K562 (cell line): Measurements from ENCODE around the gene EFNA5. TPM values are rescaled to one million over a fixed set of nuclear protein-coding genes. Genes with fewer than 3 reads are reported as not detected.

ENCODE experiments used
- ATAC-seq: fragments of 200-7000 bp; cut with Tn5 transposase; 3 replicates; pipeline ENCODE4 v1.9.1; 2020; ENCODE audit warnings: moderate library complexity
- BruUV-seq: library from RNA; stranded (reverse); fragments of 400-500 nt; replicated peaks from 2 replicates; lab custom pipeline; 2021; lab: Mats Ljungman, UMichigan
- CTCF ChIA-PET: fragments of 300-600 bp; formaldehyde crosslinking; extraction: SDS; loops from one replicate; lab custom pipeline; 2021; ENCODE audit warnings: low intra/inter-chr PET ratio; lab: Yijun Ruan, JAX
- POLR2A ChIA-PET: fragments of 300-600, 350-650 bp; sonication (Branson Sonifier 250); formaldehyde crosslinking; extraction: SDS; loops from one replicate; lab custom pipeline; 2021; ENCODE audit warnings: antibody characterized with exemption, inconsistent platforms; lab: Yijun Ruan, JAX
- DNase-seq, 4 experiments: peaks; one replicate each; pipeline versions ENCODE4 v3.0.0 to v3.0.0-alpha.2; 2011 to 2018; ENCODE audit warnings: low spot score in 3 of 4, mixed read lengths in 3 of 4; ENCODE audit errors: extremely low read depth in 1 of 4
- FAIRE-seq: peaks from 2 replicates; lab custom pipeline; 2011; peaks lifted over from hg19 to GRCh38; lab: Jason Lieb, UNC
- H2AFZ ChIP-seq: 2 replicates; pipeline ENCODE4 v1.6.0; 2011; ENCODE audit warnings: low read depth, low read length, control low read depth, inconsistent platforms
- H3K27ac ChIP-seq: fragments of 200-600 bp; 3 replicates; pipeline ENCODE4 v1.8.0; 2011; ENCODE audit warnings: low read depth, mild to moderate bottlenecking, control low read depth, inconsistent platforms, low read length, moderate library complexity, mixed read lengths; ENCODE audit errors: extremely low read depth
- H3K27me3 ChIP-seq, 2 experiments: fragments of 300-600 bp in 1 of 2; 2 replicates in 1 of 2; 3 replicates in 1 of 2; pipeline versions ENCODE4 v1.6.0 to v1.8.0; 2011; ENCODE audit warnings: inconsistent platforms in 2 of 2, low read length in 2 of 2, mild to moderate bottlenecking in 1 of 2, mixed read lengths in 1 of 2, moderate library complexity in 1 of 2; ENCODE audit not compliant: control insufficient read depth in 2 of 2, insufficient read depth in 2 of 2
- H3K36me3 ChIP-seq: fragments of 300-600 bp; 3 replicates; pipeline ENCODE4 v1.8.0; 2011; ENCODE audit warnings: mild to moderate bottlenecking, low read length, inconsistent platforms; ENCODE audit not compliant: control insufficient read depth, insufficient read depth
- H3K4me1 ChIP-seq, 2 experiments: fragments of 200-600 bp in 1 of 2; replicated peaks in 1 of 2; 2 replicates in 1 of 2; 3 replicates in 1 of 2; pipeline versions ENCODE4 v1.5.1 to v1.8.0; 2011; ENCODE audit warnings: inconsistent platforms in 2 of 2, low read length in 2 of 2, mild to moderate bottlenecking in 1 of 2, mixed read lengths in 1 of 2, moderate library complexity in 1 of 2; ENCODE audit not compliant: control insufficient read depth in 2 of 2, insufficient read depth in 2 of 2
- H3K4me2 ChIP-seq: 2 replicates; pipeline ENCODE4 v1.6.1; 2011; ENCODE audit warnings: low read length, control low read depth, inconsistent platforms, mixed read lengths; ENCODE audit not compliant: insufficient read depth
- H3K4me3 ChIP-seq: fragments of 200-600 bp; sonication (generic), shearing (Covaris generic); 2 replicates; pipeline ENCODE4 v1.5.1; 2016; ENCODE audit warnings: control low read depth, inconsistent platforms
- H3K79me2 ChIP-seq: fragments of 200-600 bp; 3 replicates; pipeline ENCODE4 v1.8.0; 2011; ENCODE audit warnings: low read length, inconsistent platforms; ENCODE audit not compliant: control insufficient read depth, insufficient read depth
- H3K9ac ChIP-seq, 2 experiments: 2 replicates each; pipeline versions ENCODE4 v1.6.0 to v1.6.1; 2011; ENCODE audit warnings: low read depth in 2 of 2, low read length in 2 of 2, control low read depth in 1 of 2, inconsistent platforms in 1 of 2, mild to moderate bottlenecking in 1 of 2, mixed read lengths in 1 of 2; ENCODE audit not compliant: insufficient read depth in 1 of 2
- H3K9me1 ChIP-seq: one replicate; pipeline ENCODE4 v1.6.0; 2011; ENCODE audit warnings: inconsistent platforms, mild to moderate bottlenecking, low read length, moderate library complexity; ENCODE audit not compliant: control insufficient read depth, insufficient read depth
- H3K9me3 ChIP-seq: replicated peaks from 2 replicates; pipeline ENCODE4 v1.5.1; 2011; ENCODE audit warnings: low read depth, low read length, inconsistent platforms; ENCODE audit not compliant: control insufficient read depth, insufficient read depth
- H4K20me1 ChIP-seq: replicated peaks from 2 replicates; pipeline ENCODE4 v1.6.1; 2011; ENCODE audit warnings: low read length, inconsistent platforms, mixed read lengths; ENCODE audit not compliant: control insufficient read depth, insufficient read depth
- BCL6 ChIP-seq: fragments of 250-450 bp; sonication (Bioruptor Pico); IDR thresholded peaks from 2 replicates; pipeline ENCODE4 v1.4.0; 2020
- HDAC2 ChIP-seq: fragments of 450-650 bp; IDR thresholded peaks from 2 replicates; pipeline ENCODE4 v1.6.1; 2016; ENCODE audit warnings: mild to moderate bottlenecking
- HDAC8 ChIP-seq: fragments of 450-650 bp; IDR thresholded peaks from 2 replicates; pipeline ENCODE4 v1.6.1; 2016; ENCODE audit warnings: mild to moderate bottlenecking, missing genetic modification characterization, moderate library complexity, missing compliant biosample characterization
- KDM4B ChIP-seq, 2 experiments: fragments of 450-650 bp in 1 of 2; sonication (generic) in 1 of 2; IDR thresholded peaks; 2 replicates each; pipeline ENCODE4 v1.6.1; 2016 to 2017; ENCODE audit warnings: borderline replicate concordance in 2 of 2, antibody characterized with exemption in 1 of 2, low read depth in 1 of 2, mild to moderate bottlenecking in 1 of 2
- MAFF ChIP-seq: IDR thresholded peaks from 2 replicates; pipeline ENCODE4 v1.6.1; 2012; ENCODE audit warnings: low read length, improper control_type of control experiment
- PML ChIP-seq: IDR thresholded peaks from 2 replicates; pipeline ENCODE4 v1.6.1; 2012; ENCODE audit warnings: low read length, inconsistent platforms
- STAT5A ChIP-seq: IDR thresholded peaks from 2 replicates; pipeline ENCODE4 v1.6.1; 2012; ENCODE audit warnings: low read length, inconsistent platforms, borderline replicate concordance
- TGIF2 ChIP-seq: sonication (generic); formaldehyde crosslinking; IDR thresholded peaks from 2 replicates; pipeline ENCODE4 v1.8.1; 2022; ENCODE audit warnings: mild to moderate bottlenecking, missing genetic modification reagents, moderate library complexity
- XRCC5 ChIP-seq: fragments of 200-400 bp; formaldehyde crosslinking; IDR thresholded peaks from 2 replicates; pipeline ENCODE4 v1.6.1; 2017; ENCODE audit warnings: low read depth, mild to moderate bottlenecking, low read length
- ZNF449 ChIP-seq: fragments of 250-450 bp; sonication (Bioruptor Pico); IDR thresholded peaks from 2 replicates; pipeline ENCODE4 v1.8.0; 2022; ENCODE audit warnings: moderate library complexity, mild to moderate bottlenecking, inconsistent platforms
- ZNF764 ChIP-seq: fragments of 250-450 bp; sonication (Bioruptor Pico); IDR thresholded peaks from 2 replicates; pipeline ENCODE4 v1.4.0; 2020; ENCODE audit warnings: low read depth, mild to moderate bottlenecking, moderate library complexity
- ZSCAN32 ChIP-seq: fragments of 450-650 bp; formaldehyde crosslinking; IDR thresholded peaks from 2 replicates; pipeline ENCODE4 v1.4.0; 2020; ENCODE audit warnings: mild to moderate bottlenecking, moderate library complexity
- WGBS: fragments of 100-300 bp; shearing (Covaris generic); methylation state at CpG from one replicate; pipeline ENCODE4 v1.1.6; 2016; ENCODE audit warnings: low coverage, mixed read lengths; ENCODE audit not compliant: insufficient coverage; ENCODE audit errors: missing lambda C conversion rate; 5-methylcytosine and 5-hydroxymethylcytosine counted together
- in situ Hi-C: fragments of 300-500 bp; cut with MboI; formaldehyde crosslinking; loops from 4 replicates; pipeline ENCODE4 v1.15.0; 2018; ENCODE audit warnings: inconsistent platforms, mixed read lengths
- intact Hi-C: fragments of 100-400 bp; cut with micrococcal nuclease; formaldehyde crosslinking; loops from 2 replicates; pipeline ENCODE4 v1.14.2; 2022
- polyA plus RNA-seq, 8 experiments: library from polyadenylated mRNA; depleted of rRNA in 4 of 8; stranded (reverse) in 5 of 8; unstranded in 3 of 8; fragments of >200 nt; fragmentation: Nextera tagmentation in 2 of 8; fragmentation: Illumina TruSeq in 1 of 8; extraction: Ambion mirVana in 2 of 8; extraction: Trizol in 1 of 8; gene quantifications; 2 replicates each; pipeline versions ENCODE4 v1.2.1 to v1.2.3, GENCODE V29; 2011 to 2014; ENCODE audit warnings: inconsistent platforms in 1 of 8, missing spikeins in 1 of 8
- total RNA-seq, 7 experiments: library from RNA; depleted of rRNA in 6 of 7; stranded (reverse); fragments of >200 nt in 6 of 7; fragmentation: Illumina TruSeq in 2 of 7; extraction: Trizol in 2 of 7; gene quantifications; 2 replicates each; pipeline versions ENCODE4 v1.2.1 to v1.2.3, GENCODE V29; 2011 to 2021; ENCODE audit warnings: low replicate concordance in 1 of 7

EFNA5 gene
- total and polyA plus RNA-seq, 9 of the 15 experiments (the other 6 are each of a cell fraction or from before 2014, with no cell fraction given), result 0.20 TPM; not detected in 8

- ChIA-PET CTCF (no interaction called here), POLR2A (no interaction called here)
- in situ Hi-C loops, result no loop called here
- 0% methylated on average over 1 of the region's 1 CpG for WGBS
- FAIRE-seq (no peak), DNase-seq (no peak), ATAC-seq (no peak)
- intact Hi-C loops, result no loop called here
- H3K27me3 ChIP-seq, result no peaks in the 10 kb centered on the region
- no peak overlapping the region for H3K4me2 ChIP-seq
- no peaks in the 10 kb centered on the region for H3K9me1 ChIP-seq
- H4K20me1 ChIP-seq, result no peaks in the 10 kb centered on the region
- no peak overlapping the region for H3K4me3 ChIP-seq
- no peaks in the 10 kb centered on the region for H3K79me2 ChIP-seq
- no peaks in the 10 kb centered on the region for H3K36me3 ChIP-seq
- no peaks in the 10 kb centered on the region for H3K4me1 ChIP-seq
- no peak overlapping the region for H3K9ac ChIP-seq
- no peaks in the 10 kb centered on the region for H3K9me3 ChIP-seq
- TF ChIP-seq ZNF449 (CRISPR knock-in tag) (no peak), PML (no peak), TGIF2 (CRISPR knock-in tag) (no peak), BCL6 (CRISPR knock-in tag) (no peak), STAT5A (no peak), HDAC2 (no peak), MAFF (no peak), KDM4B (IDR thresholded peaks at IDR 0.05; ENCODE audit: borderline replicate concordance in 2 of 2, low read depth in 1 of 2) (no peak), HDAC8 (tag) (no peak), ZSCAN32 (CRISPR knock-in tag) (no peak), XRCC5 (no peak), ZNF764 (CRISPR knock-in tag) (no peak)
- no peak overlapping the region for H3K27ac ChIP-seq
- H2AFZ ChIP-seq, result no peak overlapping the region
- no TSS peak for BruUV-seq
Observed at GRCh38 chr5:107621089-107621488, 49.6 kb downstream of the EFNA5 start.
